ENCODE measurements around the gene SAMD7.

The SAMD7 gene

GRCh38 chr3:169913323-169913722 lies 2.0 kb downstream of the SAMD7 start:
- H3K9ac ChIP-seq (ENCODE audit: low read length), result no peak overlapping the region
- no peaks in the 10 kb centered on the region for H3K27me3 ChIP-seq (ENCODE audit: control insufficient read depth, insufficient read depth, low read length)
- no peak overlapping the region for H3K4me3 ChIP-seq (ENCODE audit: low read depth, low read length)
- H3K27ac ChIP-seq (ENCODE audit: low read depth, low read length), result no peak overlapping the region
- H3K4me1 ChIP-seq (ENCODE audit: control insufficient read depth, insufficient read depth, low read length), result no peaks in the 10 kb centered on the region
- no peaks in the 10 kb centered on the region for H3K9me3 ChIP-seq (ENCODE audit: control insufficient read depth, insufficient read depth, low read depth, low read length)
- H3K36me3 ChIP-seq (ENCODE audit: control insufficient read depth, insufficient read depth, low read length), result no peaks in the 10 kb centered on the region

GRCh38 chr3:169914321-169914720 lies 2.9 kb downstream of the SAMD7 start:
- Histone ChIP-seq H3K9ac (ENCODE audit: low read length) (no peak overlapping the region), H3K36me3 (ENCODE audit: control insufficient read depth, insufficient read depth, low read length) (no peaks in the 10 kb centered on the region), H3K9me3 (ENCODE audit: control insufficient read depth, insufficient read depth, low read depth, low read length) (no peaks in the 10 kb centered on the region), H3K27ac (ENCODE audit: low read depth, low read length) (no peak overlapping the region), H3K4me3 (ENCODE audit: low read depth, low read length) (no peak overlapping the region), H3K27me3 (ENCODE audit: control insufficient read depth, insufficient read depth, low read length) (no peaks in the 10 kb centered on the region), H3K4me1 (ENCODE audit: control insufficient read depth, insufficient read depth, low read length) (no peaks in the 10 kb centered on the region)

GRCh38 chr3:169923189-169923588 lies 11.8 kb downstream of the SAMD7 start:
- H3K9ac ChIP-seq (ENCODE audit: low read length), result no peak overlapping the region
- H3K4me3 ChIP-seq (ENCODE audit: low read depth, low read length), result no peak overlapping the region
- no peaks in the 10 kb centered on the region for H3K27me3 ChIP-seq (ENCODE audit: control insufficient read depth, insufficient read depth, low read length)

GRCh38 chr3:169923831-169924230 lies 12.5 kb downstream of the SAMD7 start:
- no peaks in the 10 kb centered on the region for H3K9me3 ChIP-seq (ENCODE audit: control insufficient read depth, insufficient read depth, low read depth, low read length)
- H3K4me3 ChIP-seq (ENCODE audit: low read depth, low read length), result no peak overlapping the region
- no peak overlapping the region for H3K27ac ChIP-seq (ENCODE audit: low read depth, low read length)
- H3K27me3 ChIP-seq (ENCODE audit: control insufficient read depth, insufficient read depth, low read length), result no peaks in the 10 kb centered on the region
- H3K4me1 ChIP-seq (ENCODE audit: control insufficient read depth, insufficient read depth, low read length), result no peaks in the 10 kb centered on the region
- H3K36me3 ChIP-seq (ENCODE audit: control insufficient read depth, insufficient read depth, low read length), result no peaks in the 10 kb centered on the region
- H3K9ac ChIP-seq (ENCODE audit: low read length), result no peak overlapping the region

More at GRCh38 chr3:169923189-169923588, 11.8 kb downstream of the SAMD7 start:
- H3K27ac ChIP-seq (ENCODE audit: low read depth, low read length), result no peak overlapping the region
- no peaks in the 10 kb centered on the region for H3K36me3 ChIP-seq (ENCODE audit: control insufficient read depth, insufficient read depth, low read length)
- no peaks in the 10 kb centered on the region for H3K4me1 ChIP-seq (ENCODE audit: control insufficient read depth, insufficient read depth, low read length)
- H3K9me3 ChIP-seq (ENCODE audit: control insufficient read depth, insufficient read depth, low read depth, low read length), result no peaks in the 10 kb centered on the region

- H3K4me1 ChIP-seq (ENCODE audit: control insufficient read depth, insufficient read depth, low read length), result no peaks in the 10 kb centered on the region
- no peak overlapping the region for H3K27ac ChIP-seq (ENCODE audit: low read depth, low read length)
- H3K36me3 ChIP-seq (ENCODE audit: control insufficient read depth, insufficient read depth, low read length), result no peaks in the 10 kb centered on the region
- no peaks in the 10 kb centered on the region for H3K9me3 ChIP-seq (ENCODE audit: control insufficient read depth, insufficient read depth, low read depth, low read length)
- H3K9ac ChIP-seq (ENCODE audit: low read length), result no peak overlapping the region
- H3K27me3 ChIP-seq (ENCODE audit: control insufficient read depth, insufficient read depth, low read length), result no peaks in the 10 kb centered on the region
- H3K4me3 ChIP-seq (ENCODE audit: low read depth, low read length), result no peak overlapping the region
Observed at GRCh38 chr3:169929830-169930519, 18.6 kb downstream of the SAMD7 start.

GRCh38 chr3:169930843-169931242 lies 19.5 kb downstream of the SAMD7 start:
- Histone ChIP-seq H3K9ac (ENCODE audit: low read length) (no peak overlapping the region), H3K9me3 (ENCODE audit: control insufficient read depth, insufficient read depth, low read depth, low read length) (no peaks in the 10 kb centered on the region), H3K36me3 (ENCODE audit: control insufficient read depth, insufficient read depth, low read length) (no peaks in the 10 kb centered on the region), H3K27me3 (ENCODE audit: control insufficient read depth, insufficient read depth, low read length) (no peaks in the 10 kb centered on the region), H3K27ac (ENCODE audit: low read depth, low read length) (no peak overlapping the region), H3K4me1 (ENCODE audit: control insufficient read depth, insufficient read depth, low read length) (no peaks in the 10 kb centered on the region), H3K4me3 (ENCODE audit: low read depth, low read length) (no peak overlapping the region)

- Histone ChIP-seq H3K27ac (ENCODE audit: low read depth, low read length) (no peak overlapping the region), H3K27me3 (ENCODE audit: control insufficient read depth, insufficient read depth, low read length) (no peaks in the 10 kb centered on the region), H3K9ac (ENCODE audit: low read length) (no peak overlapping the region), H3K36me3 (ENCODE audit: control insufficient read depth, insufficient read depth, low read length) (no peaks in the 10 kb centered on the region), H3K9me3 (ENCODE audit: control insufficient read depth, insufficient read depth, low read depth, low read length) (no peaks in the 10 kb centered on the region), H3K4me3 (ENCODE audit: low read depth, low read length) (no peak overlapping the region), H3K4me1 (ENCODE audit: control insufficient read depth, insufficient read depth, low read length) (no peaks in the 10 kb centered on the region)
Observed at GRCh38 chr3:169931747-169932520, 20.6 kb downstream of the SAMD7 start.

- Histone ChIP-seq H3K27me3 (ENCODE audit: control insufficient read depth, insufficient read depth, low read length) (no peaks in the 10 kb centered on the region), H3K9me3 (ENCODE audit: control insufficient read depth, insufficient read depth, low read depth, low read length) (peaks cover 4% of the 10 kb centered on the region; the same call in 1 of the 2 replicates), H3K36me3 (ENCODE audit: control insufficient read depth, insufficient read depth, low read length) (no peaks in the 10 kb centered on the region), H3K4me1 (ENCODE audit: control insufficient read depth, insufficient read depth, low read length) (no peaks in the 10 kb centered on the region), H3K9ac (ENCODE audit: low read length) (no peak overlapping the region), H3K4me3 (ENCODE audit: low read depth, low read length) (no peak overlapping the region), H3K27ac (ENCODE audit: low read depth, low read length) (no peak overlapping the region)
Observed at GRCh38 chr3:169939320-169939719, 27.9 kb downstream of the SAMD7 start.

GRCh38 chr3:169939751-169940150 lies 28.4 kb downstream of the SAMD7 start:
- Histone ChIP-seq H3K36me3 (ENCODE audit: control insufficient read depth, insufficient read depth, low read length) (no peaks in the 10 kb centered on the region), H3K27ac (ENCODE audit: low read depth, low read length) (no peak overlapping the region), H3K27me3 (ENCODE audit: control insufficient read depth, insufficient read depth, low read length) (no peaks in the 10 kb centered on the region), H3K9me3 (ENCODE audit: control insufficient read depth, insufficient read depth, low read depth, low read length) (peaks cover 4% of the 10 kb centered on the region; the same call in 1 of the 2 replicates), H3K4me3 (ENCODE audit: low read depth, low read length) (no peak overlapping the region), H3K9ac (ENCODE audit: low read length) (no peak overlapping the region), H3K4me1 (ENCODE audit: control insufficient read depth, insufficient read depth, low read length) (no peaks in the 10 kb centered on the region)

- H3K4me3 ChIP-seq (ENCODE audit: low read depth, low read length), result no peak overlapping the region
- H3K27ac ChIP-seq (ENCODE audit: low read depth, low read length), result no peak overlapping the region
- no peaks in the 10 kb centered on the region for H3K27me3 ChIP-seq (ENCODE audit: control insufficient read depth, insufficient read depth, low read length)
- peaks cover 4% of the 10 kb centered on the region; the same call in 1 of the 2 replicates for H3K9me3 ChIP-seq (ENCODE audit: control insufficient read depth, insufficient read depth, low read depth, low read length)
- no peak overlapping the region for H3K9ac ChIP-seq (ENCODE audit: low read length)
- H3K36me3 ChIP-seq (ENCODE audit: control insufficient read depth, insufficient read depth, low read length), result no peaks in the 10 kb centered on the region
- H3K4me1 ChIP-seq (ENCODE audit: control insufficient read depth, insufficient read depth, low read length), result no peaks in the 10 kb centered on the region
Observed at GRCh38 chr3:169940470-169941181, 29.3 kb downstream of the SAMD7 start.

GRCh38 chr3:169945313-169945712 lies 33.9 kb downstream of the SAMD7 start:
- H3K9ac ChIP-seq (ENCODE audit: low read length), result no peak overlapping the region
- H3K27me3 ChIP-seq (ENCODE audit: control insufficient read depth, insufficient read depth, low read length), result no peaks in the 10 kb centered on the region
- H3K36me3 ChIP-seq (ENCODE audit: control insufficient read depth, insufficient read depth, low read length), result no peaks in the 10 kb centered on the region
- no peak overlapping the region for H3K27ac ChIP-seq (ENCODE audit: low read depth, low read length)
- H3K4me1 ChIP-seq (ENCODE audit: control insufficient read depth, insufficient read depth, low read length), result no peaks in the 10 kb centered on the region
- peaks cover 4% of the 10 kb centered on the region; the same call in 1 of the 2 replicates for H3K9me3 ChIP-seq (ENCODE audit: control insufficient read depth, insufficient read depth, low read depth, low read length)
- H3K4me3 ChIP-seq (ENCODE audit: low read depth, low read length), result no peak overlapping the region

Measured in HUES6 (cell line).